Hindlimb muscle (tissue), 1 donor: ENCODE measurements around the gene ZXDC. TPM values are rescaled to one million over a fixed set of nuclear protein-coding genes. Genes with fewer than 3 reads are reported as not detected.

ENCODE experiments used
- DNase-seq: peaks from one replicate; pipeline ENCODE4 v3.0.0-alpha.2; 2013
- polyA plus RNA-seq: library from polyadenylated mRNA; unstranded; fragments of 120-200 nt; gene quantifications from one replicate; pipeline ENCODE4 v1.2.1, GENCODE V29; 2013; ENCODE audit not compliant: insufficient read length

ZXDC gene
- polyA plus RNA-seq, 1 donor, result 32.9 TPM

DNA sequence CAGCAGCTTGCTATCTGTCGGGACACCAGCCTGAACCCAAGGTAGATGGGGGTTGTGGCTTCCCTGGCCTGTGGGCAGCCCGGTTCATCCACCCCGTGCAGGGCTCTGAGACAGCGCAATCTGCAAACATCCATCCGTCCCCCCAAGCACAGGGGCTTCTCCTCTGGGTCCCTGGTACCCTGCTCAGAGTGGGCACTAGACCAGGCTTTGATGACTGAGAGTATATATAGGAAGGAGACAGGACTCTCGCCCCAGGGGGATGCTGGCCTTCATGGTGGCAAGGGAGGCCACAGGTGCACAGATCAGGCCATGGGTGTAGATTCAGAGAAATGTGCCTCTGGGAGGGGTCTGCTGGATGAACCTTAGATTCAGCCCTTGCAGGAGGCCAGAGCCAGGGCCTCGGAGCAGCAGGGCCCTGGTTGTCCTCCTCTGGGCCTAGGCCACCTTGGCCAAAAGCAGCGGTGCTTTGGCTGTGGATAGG, 40.7 kb downstream of the ZXDC start:
- no peak for DNase-seq

DNA sequence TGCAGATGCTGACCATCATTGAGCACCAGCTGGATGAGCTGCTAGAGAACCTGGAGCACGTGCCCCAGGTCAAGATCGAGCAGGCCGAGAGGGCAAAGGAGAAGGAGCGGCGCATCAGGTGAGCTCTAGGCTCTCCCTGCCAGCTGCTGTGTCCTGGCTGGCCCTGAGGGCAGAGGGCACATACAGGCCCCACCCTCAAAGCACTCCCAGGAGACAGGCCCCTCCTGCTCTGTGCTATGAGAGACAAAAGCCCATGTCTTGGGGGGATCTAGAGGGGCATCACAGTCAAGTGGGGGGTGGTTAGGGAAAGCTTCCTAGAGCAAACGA, 41.5 kb downstream of the ZXDC start:
- DNase-seq, result no peak

DNA sequence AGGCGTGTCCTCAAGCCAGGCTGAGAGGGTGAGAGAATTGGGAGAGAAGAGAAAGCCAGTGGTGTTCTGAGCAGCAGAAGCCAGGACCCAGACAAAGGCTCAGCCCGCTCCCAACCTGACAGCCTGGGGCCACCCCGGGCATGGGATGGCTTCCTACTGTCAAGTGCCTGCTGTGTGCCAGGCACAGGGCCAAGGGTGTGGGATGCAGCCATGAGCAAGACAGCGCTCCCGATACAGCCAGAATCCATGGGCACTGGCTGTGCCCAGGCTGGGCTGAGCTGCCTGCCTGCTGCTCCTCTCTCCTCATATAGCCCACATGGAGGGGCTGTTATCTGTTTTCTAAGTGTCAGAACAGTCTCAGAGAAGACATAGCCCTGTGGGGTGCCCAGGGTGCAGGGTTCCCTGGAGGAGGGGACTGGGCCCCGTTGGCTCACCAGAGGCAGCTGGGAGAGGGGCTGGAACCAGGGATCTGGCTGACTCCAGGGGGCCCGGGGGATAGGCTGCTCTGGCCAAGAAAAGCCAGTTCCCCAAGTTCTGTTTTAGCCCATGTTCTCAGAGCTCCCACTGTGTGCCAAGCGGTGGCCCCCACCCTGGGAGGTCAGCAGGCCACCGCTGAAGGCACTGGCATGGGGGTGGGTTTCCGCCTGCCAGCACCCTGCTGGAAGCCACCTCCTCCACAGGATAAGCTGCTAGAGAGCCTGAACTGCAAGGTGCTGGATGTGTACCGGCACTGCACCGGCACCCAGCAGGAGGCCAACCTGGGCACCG, 42.0 kb downstream of the ZXDC start:
- no peak for DNase-seq

DNA sequence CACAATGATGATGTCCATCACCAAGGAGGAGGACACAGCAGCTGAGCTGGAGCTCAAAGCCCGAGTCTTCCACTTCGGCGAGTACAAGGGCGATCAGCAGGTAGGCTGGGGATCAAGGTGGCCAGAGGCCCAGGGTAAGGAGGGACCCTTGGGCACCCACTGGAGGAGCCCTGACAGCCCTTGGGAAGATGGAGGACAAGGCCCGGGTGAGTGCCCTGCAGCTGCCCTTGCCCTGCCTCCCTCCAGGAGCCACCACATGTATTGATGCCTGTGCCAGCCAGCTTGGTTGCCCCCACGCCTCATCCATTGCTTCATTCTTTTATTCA, 42.6 kb downstream of the ZXDC start:
- no peak for DNase-seq

DNA sequence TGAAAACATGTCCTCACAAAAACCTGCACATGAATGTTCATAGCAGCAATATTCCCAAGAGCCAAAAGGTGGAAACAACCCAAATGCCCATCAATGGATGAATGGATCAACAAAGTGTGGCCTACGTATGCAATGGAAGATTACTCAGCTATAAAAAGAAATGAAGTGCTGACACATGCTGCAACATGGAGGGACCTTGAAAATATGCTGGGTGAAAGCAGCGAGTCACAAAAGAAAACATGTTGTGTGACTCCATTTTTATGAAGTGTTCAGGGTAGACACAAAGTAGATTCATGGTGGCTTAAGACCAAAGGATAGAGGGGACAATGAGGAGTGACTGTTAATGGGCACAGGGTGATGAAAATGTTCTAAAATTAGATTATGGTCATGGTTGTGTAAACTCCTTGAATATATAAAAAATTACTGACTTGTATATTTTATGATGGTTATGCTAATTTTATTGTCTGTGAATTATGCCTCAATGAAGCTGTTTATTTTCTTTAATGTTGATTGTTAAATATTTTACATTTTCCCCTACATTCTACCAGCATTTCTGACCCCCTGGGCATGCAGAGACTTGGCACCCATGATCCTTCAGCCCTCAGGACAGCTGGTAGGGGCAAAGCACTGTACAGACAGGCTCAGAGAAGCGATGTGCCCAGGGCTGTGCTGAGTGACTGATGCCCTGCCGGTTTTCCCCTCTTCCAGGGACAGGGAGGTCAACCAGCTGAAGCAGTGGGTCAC, 43.2 kb downstream of the ZXDC start:
- no peak for DNase-seq

DNA sequence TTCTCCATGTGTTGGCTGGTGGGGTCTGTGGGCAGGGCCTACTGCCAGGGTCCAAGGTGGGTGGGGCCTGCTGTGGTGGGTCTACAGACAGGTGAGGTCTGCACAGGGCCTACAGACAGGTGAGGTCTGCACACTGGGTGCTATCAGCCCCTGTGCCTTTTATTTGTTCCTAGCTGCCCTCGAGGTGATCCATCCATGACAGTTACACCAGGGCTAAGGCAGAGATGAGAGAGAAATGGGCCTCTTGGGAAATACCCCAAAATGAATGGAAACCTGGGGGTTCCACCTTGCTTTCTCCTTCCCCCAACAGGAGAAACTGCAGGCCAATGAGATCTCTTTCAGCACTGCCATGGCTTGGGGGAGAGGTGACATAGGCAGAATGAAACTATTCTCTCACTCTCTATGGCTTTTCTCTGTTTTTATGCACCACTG, 44.6 kb downstream of the ZXDC start:
- DNase-seq, result no peak

DNA sequence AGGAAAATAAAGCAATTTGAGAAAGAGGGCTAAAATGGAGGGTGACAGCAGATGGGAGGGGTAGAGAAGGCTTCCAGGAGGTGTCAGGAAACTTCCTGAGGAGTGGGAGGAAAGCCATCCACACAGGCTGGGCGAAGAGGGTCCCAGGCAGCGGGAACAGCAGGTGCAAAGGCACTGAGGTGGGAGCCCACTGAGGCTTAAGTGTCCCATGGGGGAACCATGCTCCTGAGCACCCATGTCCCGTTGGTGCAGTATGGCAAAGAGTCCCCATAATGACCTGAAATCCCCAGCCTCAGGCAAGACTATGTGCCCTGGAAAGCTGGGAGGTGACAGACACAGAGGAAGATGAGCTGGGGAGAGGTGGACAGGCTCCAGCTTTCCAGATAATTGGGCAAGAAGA, 50.9 kb downstream of the ZXDC start:
- no peak for DNase-seq

DNA sequence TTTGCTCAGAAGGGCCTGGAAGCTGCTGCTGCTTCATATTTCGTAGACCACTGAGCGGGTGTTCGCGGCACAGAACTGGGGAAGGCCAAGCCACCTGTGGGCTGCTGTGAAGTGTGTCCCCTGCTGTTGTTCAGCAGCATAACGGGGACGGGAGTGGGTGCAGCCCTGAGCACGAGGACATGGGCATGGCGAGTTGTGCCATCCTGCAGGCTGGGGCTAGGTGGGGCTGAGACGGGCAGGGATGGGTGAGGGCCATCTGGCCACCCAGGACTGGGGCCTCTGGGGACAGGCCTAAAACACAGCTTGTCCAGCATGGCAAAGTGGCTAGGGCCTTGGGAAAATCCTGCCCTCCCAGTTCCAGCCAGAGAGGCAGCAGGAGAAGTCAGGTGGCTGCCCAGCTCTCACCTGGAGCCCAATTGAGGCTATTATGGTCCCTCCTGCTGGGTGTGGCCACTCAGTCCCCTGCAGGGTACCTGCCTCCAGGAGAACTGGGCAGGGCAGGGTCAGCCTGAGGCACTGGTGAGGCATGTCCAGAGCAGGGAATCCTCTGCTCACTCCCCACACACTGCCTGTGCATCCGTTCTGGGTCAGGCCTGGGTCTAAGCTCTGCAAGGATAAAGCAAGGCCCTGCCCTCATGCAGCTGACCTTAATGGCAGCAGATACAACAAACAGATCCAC, 51.5 kb downstream of the ZXDC start:
- no peak for DNase-seq

DNA sequence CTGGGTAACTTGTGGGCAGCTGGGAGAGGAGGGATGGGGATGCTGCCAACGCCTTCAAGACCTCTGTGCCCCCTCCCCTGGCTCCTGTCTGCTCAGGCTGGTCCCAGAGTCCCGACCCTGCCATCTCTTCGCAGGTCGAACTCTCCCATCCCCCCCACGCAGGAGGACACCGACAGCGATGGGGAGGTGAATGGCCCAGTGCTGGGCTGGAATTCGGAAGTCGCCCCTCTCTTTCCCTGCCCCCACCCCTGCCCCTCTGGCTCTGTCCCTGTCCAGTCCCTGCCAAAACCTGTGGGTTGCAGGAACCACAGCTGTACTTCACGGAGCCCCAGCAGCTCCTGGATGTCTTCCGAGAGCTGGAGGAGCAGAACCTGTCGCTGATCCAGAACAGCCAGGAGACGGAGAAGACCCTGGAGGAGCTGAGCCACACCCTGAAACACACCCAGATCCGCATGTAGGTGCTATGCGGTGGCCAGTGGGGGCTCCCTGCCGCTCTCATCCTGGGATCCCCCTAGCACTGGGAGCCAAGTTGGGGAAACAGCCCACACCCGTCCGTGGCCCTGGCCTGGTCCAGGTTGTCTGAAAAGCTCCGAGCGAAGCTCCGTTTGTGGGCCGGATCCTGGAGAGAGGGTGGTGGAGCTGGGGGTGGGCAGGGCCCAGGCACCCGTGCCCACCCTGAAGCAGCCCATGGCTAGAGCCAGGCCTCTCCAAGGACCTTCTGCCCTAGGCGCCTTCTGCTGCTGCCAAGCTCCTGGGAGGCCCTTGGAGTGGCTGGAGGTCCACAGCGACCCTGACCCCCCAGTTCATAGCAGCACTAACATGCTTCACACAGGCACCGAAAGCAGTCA, 52.3 kb downstream of the ZXDC start:
- DNase-seq, result no peak

DNA sequence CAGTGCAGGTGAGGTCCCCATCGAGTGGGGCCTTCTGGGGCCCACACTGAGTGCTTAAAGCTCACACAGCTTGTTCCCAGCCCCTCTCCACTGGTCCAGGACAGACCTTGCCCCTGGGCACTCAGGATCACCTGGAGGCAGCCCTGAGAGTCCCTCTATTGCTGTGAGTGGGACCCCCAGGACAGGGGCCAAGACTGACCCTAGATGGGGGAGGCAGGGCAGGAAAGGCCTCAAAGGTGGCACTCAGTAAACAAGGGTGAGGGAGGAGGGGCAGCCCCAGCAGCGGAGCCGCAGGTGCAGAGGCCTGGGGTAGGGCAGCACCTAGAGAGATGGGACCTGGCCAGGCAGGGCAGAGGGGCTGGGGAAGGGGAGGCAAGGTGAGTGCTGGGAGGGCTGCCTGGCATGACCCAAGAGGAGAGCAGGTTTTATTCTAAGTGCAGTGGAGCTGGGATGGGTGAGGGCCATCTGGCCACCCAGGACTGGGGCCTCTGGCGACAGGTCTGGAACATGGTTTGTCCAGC, 53.1 kb downstream of the ZXDC start:
- no peak for DNase-seq

DNA sequence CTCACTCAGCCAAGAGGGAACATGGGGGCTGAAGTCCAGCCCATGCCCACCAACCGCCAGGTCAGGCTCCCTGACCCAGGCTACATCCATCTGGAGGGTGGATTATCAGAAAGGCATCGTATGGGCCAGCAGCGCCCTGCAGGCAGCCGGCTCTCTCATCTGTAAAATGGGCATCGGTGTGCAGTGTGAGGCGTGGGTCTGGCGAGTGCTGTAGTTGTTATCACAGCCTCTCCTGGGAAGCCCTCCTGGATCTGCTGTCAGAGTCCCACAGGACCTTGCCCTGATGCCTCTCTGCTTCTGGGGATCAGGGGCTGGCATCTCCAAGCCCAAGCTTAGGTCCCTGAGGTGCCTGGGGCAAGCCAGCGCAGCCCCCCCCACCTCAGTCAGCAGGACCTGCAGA, 53.6 kb downstream of the ZXDC start:
- no peak for DNase-seq

DNA sequence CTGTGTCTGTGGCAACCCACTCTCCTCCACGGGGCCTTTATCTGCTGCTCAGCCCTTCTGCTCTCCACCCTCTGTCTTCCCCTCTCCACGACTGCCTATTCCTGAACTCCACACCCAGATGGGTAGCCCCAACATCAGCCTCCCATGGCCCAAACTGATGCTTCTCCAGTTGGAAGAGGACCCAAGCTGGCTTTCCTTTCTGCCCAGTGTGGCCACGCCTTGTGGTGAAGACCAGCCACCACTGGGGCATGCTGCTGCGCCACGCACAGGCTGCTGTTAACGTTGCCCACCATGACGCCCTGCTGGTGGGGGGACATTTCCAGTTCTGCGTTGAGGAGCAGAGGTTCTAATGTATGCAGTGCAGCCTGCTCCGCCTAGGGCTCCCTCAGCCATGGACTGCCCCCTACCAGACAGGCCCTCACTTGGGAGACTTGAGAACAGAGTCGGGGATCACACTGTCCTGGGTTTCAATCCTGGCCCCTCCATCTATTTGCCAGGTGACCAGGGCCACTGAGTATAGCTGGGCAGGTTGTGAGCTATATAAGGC, 54.0 kb downstream of the ZXDC start:
- DNase-seq, result no peak

DNA sequence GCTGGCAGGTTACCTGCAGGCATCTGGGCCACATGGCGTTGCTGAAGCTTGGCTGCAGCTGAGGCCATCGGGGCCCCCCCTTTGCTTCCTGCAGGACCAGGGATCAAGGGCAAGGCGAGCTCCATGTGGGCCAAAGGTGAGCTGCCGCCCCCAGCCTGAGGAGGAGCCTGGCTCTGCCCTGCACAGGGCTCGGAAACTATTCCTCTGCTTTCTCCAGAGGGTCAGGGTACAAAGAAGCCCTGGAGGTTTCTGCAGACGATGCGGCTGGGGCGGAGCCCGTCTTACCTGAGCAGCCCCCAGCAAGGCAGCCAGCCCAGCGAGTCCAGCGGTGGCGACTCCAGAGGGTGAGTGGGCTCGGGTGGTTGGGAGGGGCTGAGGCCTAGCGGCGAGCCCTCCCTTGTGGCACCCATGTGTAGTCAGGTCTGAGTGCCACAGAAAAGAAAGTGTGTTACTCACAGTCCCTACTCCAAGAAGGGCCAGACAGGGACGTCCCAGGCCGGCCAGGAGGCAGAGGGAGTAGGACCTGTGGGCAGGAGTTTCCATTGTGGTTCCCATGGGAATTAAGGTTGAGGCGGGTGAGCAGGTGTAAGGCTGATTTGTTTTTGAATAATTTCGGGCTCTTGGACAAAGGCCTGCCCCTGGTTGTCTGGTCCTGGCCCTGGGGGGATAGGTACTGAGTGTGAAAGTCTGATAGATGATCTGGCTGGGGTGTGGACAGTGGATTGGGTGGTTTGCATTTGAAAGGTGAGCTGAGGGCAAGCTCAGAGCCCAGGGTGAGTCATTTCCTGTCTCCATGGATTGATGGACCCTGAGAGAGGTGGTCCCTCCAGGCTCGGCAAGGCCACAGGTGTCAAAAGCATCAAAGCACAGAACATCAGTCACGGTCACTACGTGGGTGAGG, 55.6 kb downstream of the ZXDC start:
- DNase-seq, result no peak

DNA sequence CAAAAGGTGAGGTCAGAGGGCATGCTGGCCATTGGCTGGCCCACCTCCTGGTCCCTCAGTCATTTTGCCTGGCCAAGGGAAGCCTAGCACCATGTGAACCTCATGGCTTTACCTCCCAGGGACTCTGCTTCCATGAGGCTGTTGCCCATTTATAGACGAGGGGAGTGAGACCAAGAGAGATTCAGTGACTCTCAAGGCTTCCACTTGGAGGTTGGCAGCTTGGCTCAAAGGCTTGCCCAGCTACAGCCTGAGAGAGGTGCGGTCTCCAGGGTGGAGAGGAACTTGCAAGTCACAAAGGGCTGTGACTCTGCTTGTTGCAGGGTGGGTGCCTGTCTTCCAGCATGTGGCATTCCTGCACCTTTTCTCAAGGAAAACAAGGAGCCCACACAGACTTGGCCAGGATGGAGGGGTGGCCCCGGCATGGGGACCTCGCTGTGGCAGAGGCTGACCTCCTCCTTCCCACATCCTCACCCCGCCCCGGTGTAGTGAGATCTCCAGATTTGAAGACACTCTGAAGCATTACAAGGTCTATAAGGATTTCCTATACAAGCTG, 56.5 kb downstream of the ZXDC start:
- no peak for DNase-seq

DNA sequence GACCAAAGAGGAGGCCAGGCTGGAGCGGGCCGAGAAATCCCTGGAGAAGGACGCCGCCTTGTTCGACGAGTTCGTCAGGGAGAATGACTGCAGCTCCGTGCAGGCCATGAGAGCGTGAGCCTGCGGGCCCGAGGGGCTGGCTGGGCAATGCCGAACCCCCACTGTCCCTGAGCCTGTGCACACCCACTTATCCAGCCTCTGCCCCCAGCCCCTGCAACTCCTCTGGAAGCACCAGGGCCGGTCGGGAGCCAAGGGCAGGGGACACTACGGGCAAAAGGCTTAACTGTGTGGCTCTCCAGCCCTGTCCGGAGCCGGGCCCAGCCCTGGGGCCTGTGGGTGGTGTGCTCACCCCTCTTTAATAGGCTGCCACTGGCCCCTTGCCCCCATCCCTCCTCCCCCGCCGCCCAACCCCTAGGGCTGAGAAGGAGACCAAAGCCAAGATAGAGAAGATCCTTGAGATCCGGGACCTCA, 57.0 kb downstream of the ZXDC start:
- no peak for DNase-seq

DNA sequence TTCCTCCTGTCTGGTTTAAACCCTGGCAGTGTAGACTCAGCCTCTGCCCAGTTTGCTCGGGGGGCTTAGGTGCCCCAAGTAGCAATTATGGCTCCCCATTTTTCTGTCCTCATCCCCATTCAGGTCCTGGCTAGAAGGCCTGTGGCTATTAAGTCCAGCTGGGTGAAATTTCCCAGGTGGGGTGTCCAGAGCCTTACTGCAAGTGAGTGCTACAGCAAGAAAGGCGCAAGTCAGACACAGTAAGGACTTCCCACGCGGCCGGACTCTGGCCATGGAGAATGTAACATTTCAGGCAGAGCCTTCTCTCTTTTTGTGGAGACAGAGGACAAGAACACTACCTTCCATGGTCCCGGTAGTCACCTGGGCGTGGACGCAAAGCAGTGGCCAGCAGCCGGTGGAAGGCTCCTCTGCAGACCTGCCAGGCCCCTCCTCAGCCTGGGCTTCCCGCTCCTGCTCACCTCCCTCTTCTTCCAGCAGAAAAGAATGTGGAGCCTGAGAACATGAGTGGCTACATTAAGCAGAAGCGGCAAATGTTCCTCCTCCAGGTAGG, 57.6 kb downstream of the ZXDC start:
- no peak for DNase-seq

DNA sequence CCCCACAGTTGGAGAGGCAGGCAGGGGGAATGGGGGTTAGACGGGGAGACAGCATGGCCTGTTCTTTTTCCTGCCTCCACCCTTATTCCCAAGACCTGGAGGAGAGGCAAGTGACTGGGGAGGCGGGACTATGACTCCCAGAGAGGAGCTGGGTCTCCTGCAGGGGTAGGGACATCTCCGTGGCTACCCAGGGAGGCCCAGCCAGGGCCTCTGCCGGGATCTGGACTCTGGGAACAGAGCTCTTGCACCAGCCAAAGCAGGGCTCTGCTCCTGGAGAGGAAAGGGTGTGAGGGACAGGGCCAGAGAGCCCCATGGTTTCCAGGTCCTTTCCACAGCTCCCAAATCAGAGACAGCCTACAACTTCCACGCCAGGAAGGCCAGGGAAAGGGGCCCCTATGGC, 58.2 kb downstream of the ZXDC start:
- no peak for DNase-seq

DNA sequence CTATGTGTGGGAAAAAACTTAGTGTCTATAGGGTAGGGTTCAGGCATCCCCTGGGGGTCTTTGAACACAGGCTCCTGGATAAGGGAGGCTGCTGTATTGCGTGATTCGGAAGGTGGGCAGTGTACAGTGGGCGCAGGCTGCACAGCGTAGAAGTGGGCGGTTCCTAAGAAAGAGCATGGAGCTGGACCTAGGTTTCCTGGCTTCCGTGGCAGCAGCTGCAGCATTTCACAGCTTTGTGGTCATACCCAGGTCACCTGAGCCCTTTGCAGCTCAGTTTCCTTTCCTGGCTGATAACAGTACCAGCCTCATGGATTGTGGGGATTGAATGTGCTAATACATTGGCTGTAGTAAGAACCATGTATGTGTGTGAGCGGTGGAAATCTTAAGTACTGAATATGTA, 58.7 kb downstream of the ZXDC start:
- DNase-seq, result no peak

DNA sequence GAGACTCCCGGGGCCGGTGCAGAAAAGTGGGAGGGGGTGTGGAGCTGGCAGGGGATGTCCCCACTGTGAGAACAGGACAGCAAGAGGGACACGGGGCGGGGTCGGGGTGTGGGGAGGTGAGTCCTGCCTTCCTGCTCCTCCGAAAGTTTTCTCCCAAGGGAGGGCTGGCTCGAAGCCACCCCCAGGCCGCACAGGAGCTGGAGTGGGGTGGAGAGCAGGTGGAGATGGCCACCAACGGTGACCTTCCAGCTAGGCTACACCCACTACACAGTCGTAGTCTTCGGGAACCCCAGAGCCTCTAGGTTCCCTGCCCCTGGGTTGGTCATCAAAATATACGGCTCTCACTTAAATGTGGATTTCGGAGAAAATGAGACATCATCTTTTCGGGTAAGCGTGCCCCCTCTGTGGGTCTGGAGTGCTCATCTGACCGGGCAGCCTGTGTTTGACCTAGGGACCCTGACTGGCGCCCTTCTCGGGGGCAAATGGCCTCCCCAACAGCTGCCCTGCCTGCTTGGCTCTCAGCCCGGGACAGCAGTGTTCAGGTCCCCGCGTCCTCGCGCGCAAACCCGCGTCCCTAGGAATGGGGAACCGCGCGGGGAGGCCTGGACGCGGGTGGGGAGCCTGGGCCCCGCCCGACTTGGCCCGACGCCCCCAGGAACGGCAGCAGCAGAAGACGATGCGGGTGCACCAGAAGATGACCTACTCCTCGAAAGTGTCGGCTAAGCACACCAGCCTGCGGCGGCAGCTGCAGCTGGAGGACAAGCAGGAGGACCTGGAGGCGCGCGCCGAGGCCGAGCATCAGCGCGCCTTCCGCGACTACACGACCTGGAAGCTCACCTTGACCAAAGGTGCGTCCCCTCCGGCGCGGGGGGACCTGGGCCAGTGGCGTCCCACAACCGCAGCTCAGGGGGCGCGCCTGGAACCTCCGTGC, 59.8 kb downstream of the ZXDC start:
- DNase-seq, result no peak
